Right cardiac atrium (tissue), 5 donors: ENCODE results near the gene ST6GALNAC3. TPM values are rescaled to one million over a fixed set of nuclear protein-coding genes. Genes with fewer than 3 reads are reported as not detected.

Experiments
- ATAC-seq, 2 donors: fragments of 200-7000 bp; cut with Tn5 transposase; one replicate each; pipeline versions ENCODE4 v1.8.0 to v1.9.1; 2020; ENCODE audit warnings: moderate library complexity in 2 of 2, mild to moderate bottlenecking in 1 of 2
- DNase-seq, 3 donors: peaks; one replicate each; pipeline ENCODE4 v3.0.0-alpha.2; 2020
- H3K27ac ChIP-seq: one replicate; pipeline ENCODE4 v1.5.1; 2013; ENCODE audit warnings: mild to moderate bottlenecking, low read length, control low read depth, moderate library complexity
- H3K27me3 ChIP-seq: one replicate; pipeline ENCODE4 v1.6.1; 2013; ENCODE audit not compliant: control insufficient read depth, insufficient read depth
- H3K4me1 ChIP-seq: one replicate; pipeline ENCODE4 v1.6.1; 2013; ENCODE audit warnings: low read length; ENCODE audit not compliant: control insufficient read depth, insufficient read depth
- H3K4me3 ChIP-seq: one replicate; pipeline ENCODE4 v1.5.1; 2013; ENCODE audit warnings: low read length, control low read depth
- H3K9me3 ChIP-seq: one replicate; pipeline ENCODE4 v1.6.1; 2013; ENCODE audit warnings: low read length; ENCODE audit not compliant: control insufficient read depth
- WGBS: extraction: QIAGEN DNeasy Blood & Tissue Kit; methylation state at CpG from one replicate; pipeline ENCODE4 v1.1.7; 2013; 5-methylcytosine and 5-hydroxymethylcytosine counted together
- intact Hi-C, 4 donors: fragments of 100-400 bp; cut with DNase I; formaldehyde crosslinking; loops; one replicate each; pipeline versions ENCODE4 v1.11.0 to v1.14.0; 2022 to 2023
- polyA plus RNA-seq: library from polyadenylated mRNA; stranded (reverse); fragments of 200-250 nt; gene quantifications from one replicate; pipeline ENCODE4 v1.2.3, GENCODE V29; 2013
- total RNA-seq, 4 donors: library from RNA; stranded (reverse); fragmentation: NEBNext Ultra II Directional; extraction: Animal tissue kit (Norgen Biotek cat#: 25700); gene quantifications; one replicate each; pipeline ENCODE4 v1.2.1, GENCODE V29; 2021
- donor health status: healthy with polysubstance abuse.
- donor health status: DM: no; HTN: yes; CAD: no.
- donor health status: DM: no; HTN: no; CAD: no.
- donor health status: DM: no; HTN: yes; CAD: no; lungs with severe emphysema.
- donor health status: DM: yes; HTN: yes; CAD: no.

Gene ST6GALNAC3
- total and polyA plus RNA-seq, 5 donors: 2.8 to 19.9 (median 15.4) TPM

DNA sequence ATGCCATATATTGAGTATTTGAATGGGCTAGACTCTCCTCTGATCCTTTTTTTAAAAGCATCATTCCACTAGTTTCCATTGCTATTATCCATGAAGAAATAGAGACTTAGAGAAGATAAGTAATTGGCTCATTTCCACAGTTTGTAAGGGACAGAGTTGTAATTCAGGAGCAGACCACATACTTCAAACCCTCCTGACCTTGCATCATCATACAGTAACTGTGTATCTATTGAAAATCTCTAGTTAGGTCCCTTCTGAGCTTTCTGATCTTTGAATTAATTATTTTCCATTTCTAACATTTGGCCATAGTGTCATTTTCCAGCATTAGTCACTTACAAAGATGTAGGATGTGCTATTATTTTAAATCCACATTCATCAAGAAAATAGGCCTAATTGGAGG is 406.3 kb downstream of the ST6GALNAC3 start:
- DNase-seq (no peak), ATAC-seq (no peak)

DNA sequence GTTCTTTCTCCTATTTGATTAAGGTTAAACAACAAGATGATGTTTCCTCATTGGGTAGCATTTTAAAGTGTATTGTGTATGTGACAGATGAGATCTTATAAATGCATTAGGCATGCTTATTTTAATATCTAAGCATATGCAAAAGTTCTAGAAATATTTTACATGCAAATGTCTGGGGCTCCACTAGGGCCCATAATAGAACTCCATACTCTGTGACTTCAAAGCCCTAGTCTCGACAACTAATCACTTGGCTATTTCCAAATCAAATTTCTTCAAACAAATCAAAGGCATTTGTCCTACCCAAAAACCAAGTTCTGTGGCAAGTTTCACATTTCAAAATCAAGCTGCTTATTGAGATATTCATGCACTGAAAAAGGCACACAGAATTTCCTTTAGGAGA is 407.1 kb downstream of the ST6GALNAC3 start:
- WGBS: 91% methylated on average over 1 of the region's 1 CpG
- DNase-seq (no peak), ATAC-seq (no peak)
- intact Hi-C loops: no loop called here
- Histone ChIP-seq H3K27me3 (no peaks in the 10 kb centered on the region), H3K4me3 (no peak overlapping the region), H3K27ac (no peak overlapping the region), H3K9me3 (no peaks in the 10 kb centered on the region), H3K4me1 (no peaks in the 10 kb centered on the region)

More for the DNA sequence above, 406.3 kb downstream of the ST6GALNAC3 start:
- no peaks in the 10 kb centered on the region for H3K27me3 ChIP-seq
- no peak overlapping the region for H3K27ac ChIP-seq
- no peaks in the 10 kb centered on the region for H3K4me1 ChIP-seq
- intact Hi-C loops: no loop called here
- no peaks in the 10 kb centered on the region for H3K9me3 ChIP-seq
- H3K4me3 ChIP-seq: no peak overlapping the region

GRCh38 chr1:76482272-76482671 is 407.7 kb downstream of the ST6GALNAC3 start:
- Histone ChIP-seq H3K9me3 (no peaks in the 10 kb centered on the region), H3K4me3 (no peak overlapping the region), H3K4me1 (no peaks in the 10 kb centered on the region), H3K27ac (no peak overlapping the region), H3K27me3 (no peaks in the 10 kb centered on the region)
- ATAC-seq (no peak), DNase-seq (no peak)
- intact Hi-C loops: no loop called here
- WGBS: 35% methylated on average over 2 of the region's 2 CpGs

- no peak for DNase-seq
- H3K27me3 ChIP-seq: no peaks in the 10 kb centered on the region
- intact Hi-C loops: no loop called here
- 56% methylated on average over 2 of the region's 2 CpGs for WGBS
- ATAC-seq: no peak
- no peak overlapping the region for H3K27ac ChIP-seq
- no peaks in the 10 kb centered on the region for H3K4me1 ChIP-seq
- no peak overlapping the region for H3K4me3 ChIP-seq
- no peaks in the 10 kb centered on the region for H3K9me3 ChIP-seq
Measured at GRCh38 chr1:76491737-76492136, 417.2 kb downstream of the ST6GALNAC3 start.

DNA sequence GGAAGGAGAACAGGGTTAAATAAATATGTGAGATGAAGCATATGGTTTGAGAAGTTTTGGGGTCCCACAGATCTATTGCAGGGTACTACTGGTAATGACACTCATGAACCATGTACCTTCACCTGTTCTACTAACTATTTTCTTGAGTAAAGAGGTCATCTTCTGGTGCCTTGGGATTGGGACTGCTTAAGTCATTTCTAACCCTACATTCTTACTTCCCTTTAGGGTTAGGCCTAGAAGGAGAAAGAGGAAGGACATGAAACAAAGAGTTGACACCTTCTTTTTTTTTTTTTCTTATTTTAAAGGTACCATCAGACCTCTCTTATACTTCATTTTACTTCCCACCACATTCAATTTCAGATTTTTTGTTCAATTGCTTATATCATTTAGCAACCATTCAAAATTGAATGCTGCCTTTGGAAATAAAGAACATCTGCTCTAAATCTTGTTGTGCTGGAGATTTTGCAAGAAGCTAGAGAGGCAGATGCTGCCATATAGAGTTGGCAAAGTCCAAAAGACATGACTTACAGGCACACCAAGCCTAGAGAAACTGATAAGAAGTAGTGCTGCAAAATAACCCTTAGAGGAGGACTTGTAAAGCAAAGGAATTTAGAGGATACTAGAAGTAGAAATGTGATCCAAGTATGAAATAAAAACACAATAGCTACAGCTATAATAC is 418.3 kb downstream of the ST6GALNAC3 start:
- no peak overlapping the region for H3K4me3 ChIP-seq
- ATAC-seq: no peak
- intact Hi-C loops: no loop called here

GRCh38 chr1:76494807-76495206 is 420.3 kb downstream of the ST6GALNAC3 start:
- DNase-seq (no peak), ATAC-seq (no peak)
- Histone ChIP-seq H3K4me1 (no peaks in the 10 kb centered on the region), H3K9me3 (no peaks in the 10 kb centered on the region), H3K27me3 (no peaks in the 10 kb centered on the region), H3K27ac (no peak overlapping the region), H3K4me3 (no peak overlapping the region)
- intact Hi-C loops: no loop called here

More for the DNA sequence above, 418.3 kb downstream of the ST6GALNAC3 start:
- DNase-seq: no peak
- H3K4me1 ChIP-seq: no peaks in the 10 kb centered on the region
- H3K9me3 ChIP-seq: no peaks in the 10 kb centered on the region
- H3K27me3 ChIP-seq: no peaks in the 10 kb centered on the region
- no peak overlapping the region for H3K27ac ChIP-seq

DNA sequence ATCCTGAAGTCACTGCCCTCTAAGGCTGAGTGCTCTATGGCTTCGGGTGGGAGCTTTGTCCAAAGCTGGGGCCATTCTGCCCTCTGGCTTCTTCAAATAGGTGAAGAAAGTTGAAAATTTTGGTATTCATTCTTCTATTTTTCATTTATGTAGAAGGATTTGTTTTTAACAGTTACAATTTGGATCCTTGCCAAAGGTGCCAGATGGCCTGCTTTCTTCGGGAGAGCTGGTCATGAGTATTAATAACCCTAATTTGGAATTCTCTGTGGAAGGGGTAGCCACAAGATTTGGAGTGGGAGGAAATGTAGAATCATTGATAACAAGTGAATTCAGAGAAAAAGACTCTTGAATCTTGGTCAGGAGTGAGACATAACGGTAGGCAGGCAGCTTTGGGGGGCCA is 422.3 kb downstream of the ST6GALNAC3 start:
- intact Hi-C loops: no loop called here

DNA sequence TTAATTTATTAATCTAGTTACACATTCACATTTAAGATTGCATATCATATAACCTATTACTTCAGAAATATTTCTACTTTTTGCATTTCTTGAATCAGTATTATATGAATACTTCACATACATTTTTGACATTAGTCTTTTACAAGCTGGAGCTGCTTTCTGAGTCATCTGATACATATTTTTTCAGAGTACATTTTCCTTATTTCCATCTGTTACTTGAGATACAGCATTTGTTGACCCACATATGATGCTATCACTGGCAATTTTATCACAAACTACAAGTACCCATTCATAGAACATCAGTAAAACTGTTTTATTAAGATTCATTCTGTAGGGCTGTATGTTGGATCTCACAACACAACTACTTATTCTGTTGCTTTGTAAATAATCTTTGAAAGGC is 425.6 kb downstream of the ST6GALNAC3 start:
- intact Hi-C loops: no loop called here
- H3K27ac ChIP-seq: no peak overlapping the region
- H3K9me3 ChIP-seq: no peaks in the 10 kb centered on the region
- no peaks in the 10 kb centered on the region for H3K4me1 ChIP-seq
- no peak for DNase-seq
- no peak for ATAC-seq
- H3K27me3 ChIP-seq: no peaks in the 10 kb centered on the region
- no peak overlapping the region for H3K4me3 ChIP-seq

More for the DNA sequence above, 422.3 kb downstream of the ST6GALNAC3 start:
- DNase-seq (no peak), ATAC-seq (no peak)
- no peak overlapping the region for H3K27ac ChIP-seq
- H3K27me3 ChIP-seq: no peaks in the 10 kb centered on the region
- no peak overlapping the region for H3K4me3 ChIP-seq
- no peaks in the 10 kb centered on the region for H3K9me3 ChIP-seq
- H3K4me1 ChIP-seq: no peaks in the 10 kb centered on the region
- 61% methylated on average over 3 of the region's 3 CpGs for WGBS

- no peaks in the 10 kb centered on the region for H3K9me3 ChIP-seq
- ATAC-seq (no peak), DNase-seq (no peak)
- no peaks in the 10 kb centered on the region for H3K27me3 ChIP-seq
- H3K4me3 ChIP-seq: no peak overlapping the region
- whole genome bisulfite sequencing: 51% methylated on average over 2 of the region's 2 CpGs
- intact Hi-C loops: no loop called here
- no peak overlapping the region for H3K27ac ChIP-seq
- H3K4me1 ChIP-seq: no peaks in the 10 kb centered on the region
Measured at GRCh38 chr1:76501136-76501535, 426.6 kb downstream of the ST6GALNAC3 start.

DNA sequence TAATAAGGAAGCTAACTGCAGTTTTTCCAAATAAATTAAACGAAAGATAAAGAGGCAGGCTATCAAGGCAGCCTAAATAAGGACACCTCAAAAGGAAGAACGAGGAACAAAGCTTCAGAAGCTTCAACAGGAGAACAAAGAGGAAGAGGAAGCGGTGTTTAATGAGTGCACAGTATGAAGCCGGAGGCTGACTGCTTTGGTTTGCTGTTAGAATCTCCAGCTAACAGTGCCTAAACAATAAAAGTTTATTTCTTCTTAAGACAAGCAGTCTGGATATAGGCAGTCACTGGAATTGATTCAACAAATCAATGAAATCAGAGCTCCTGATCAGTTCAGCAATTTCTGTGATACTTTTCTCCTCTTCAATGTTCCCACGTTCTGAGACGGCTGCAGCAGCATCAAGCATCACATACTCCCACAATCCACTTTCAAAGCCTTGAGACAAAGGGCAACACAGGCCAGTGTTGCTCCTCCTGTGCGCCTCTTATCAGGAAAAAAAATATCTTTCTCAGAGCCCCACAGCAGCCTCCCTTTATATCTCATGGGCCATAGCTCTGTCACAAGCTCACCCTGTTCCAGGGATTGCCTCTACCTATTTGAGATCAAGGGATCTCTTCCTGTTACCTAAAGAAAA is 427.2 kb downstream of the ST6GALNAC3 start:
- no peak overlapping the region for H3K4me3 ChIP-seq
- 66% methylated on average over 7 of the region's 7 CpGs for WGBS

GRCh38 chr1:76503100-76503499 is 428.6 kb downstream of the ST6GALNAC3 start:
- ATAC-seq: no peak
- no peaks in the 10 kb centered on the region for H3K9me3 ChIP-seq
- H3K27me3 ChIP-seq: no peaks in the 10 kb centered on the region
- no peak overlapping the region for H3K27ac ChIP-seq
- intact Hi-C loops: no loop called here
- no peak overlapping the region for H3K4me3 ChIP-seq
- WGBS: 85% methylated on average over 3 of the region's 3 CpGs
- H3K4me1 ChIP-seq: no peaks in the 10 kb centered on the region
- no peak for DNase-seq

More for the DNA sequence above, 427.2 kb downstream of the ST6GALNAC3 start:
- no peaks in the 10 kb centered on the region for H3K4me1 ChIP-seq
- DNase-seq (no peak), ATAC-seq (no peak)
- no peaks in the 10 kb centered on the region for H3K9me3 ChIP-seq
- H3K27ac ChIP-seq: no peak overlapping the region
- intact Hi-C loops: no loop called here
- H3K27me3 ChIP-seq: no peaks in the 10 kb centered on the region

GRCh38 chr1:76503736-76504135 is 429.2 kb downstream of the ST6GALNAC3 start:
- Histone ChIP-seq H3K4me1 (no peaks in the 10 kb centered on the region), H3K4me3 (no peak overlapping the region), H3K27me3 (no peaks in the 10 kb centered on the region), H3K9me3 (no peaks in the 10 kb centered on the region), H3K27ac (no peak overlapping the region)
- WGBS: 72% methylated on average over 2 of the region's 2 CpGs
- intact Hi-C loops: no loop called here
- ATAC-seq (no peak), DNase-seq (no peak)
